ENCODE data around the gene CSNK1A1L.

The CSNK1A1L gene

GRCh38 chr13:37127691-37128241 is 22.3 kb upstream of the CSNK1A1L start:
- H3K9me3 ChIP-seq (ENCODE audit: insufficient read depth, low read length): no peaks in the 10 kb centered on the region
- no peaks in the 10 kb centered on the region for H4K20me1 ChIP-seq (ENCODE audit: insufficient read depth, low read length)
- no peaks in the 10 kb centered on the region for H3K4me1 ChIP-seq (ENCODE audit: low read length)
- TF ChIP-seq CTCF (IDR thresholded peaks at IDR 0.05; ENCODE audit: low read depth, low read length): no peak
- no peak for TF ChIP-seq EZH2phosphoT487 (IDR thresholded peaks at IDR 0.05; ENCODE audit: low read depth)
- no peaks in the 10 kb centered on the region for H3K27me3 ChIP-seq (ENCODE audit: low read depth, low read length)
- no peak overlapping the region for H3K4me3 ChIP-seq (ENCODE audit: low read length)
- H3K79me2 ChIP-seq (ENCODE audit: low read length): no peaks in the 10 kb centered on the region
- no peak overlapping the region for H3K4me2 ChIP-seq (ENCODE audit: low read length)
- no peak overlapping the region for H3K9ac ChIP-seq (ENCODE audit: low read length)
- H3K36me3 ChIP-seq (replicated peaks; ENCODE audit: low read depth, low read length): no peaks in the 10 kb centered on the region
- H2AFZ ChIP-seq (ENCODE audit: low read depth, low read length): no peak overlapping the region
- H3K27ac ChIP-seq (ENCODE audit: low read length): no peak overlapping the region

- Histone ChIP-seq H4K20me1 (ENCODE audit: insufficient read depth, low read length) (no peaks in the 10 kb centered on the region), H3K27me3 (ENCODE audit: low read depth, low read length) (no peaks in the 10 kb centered on the region), H3K79me2 (ENCODE audit: low read length) (no peaks in the 10 kb centered on the region), H3K9me3 (ENCODE audit: insufficient read depth, low read length) (no peaks in the 10 kb centered on the region), H3K4me1 (ENCODE audit: low read length) (no peaks in the 10 kb centered on the region), H2AFZ (ENCODE audit: low read depth, low read length) (no peak overlapping the region), H3K9ac (ENCODE audit: low read length) (no peak overlapping the region), H3K4me3 (ENCODE audit: low read length) (no peak overlapping the region), H3K27ac (ENCODE audit: low read length) (no peak overlapping the region), H3K4me2 (ENCODE audit: low read length) (no peak overlapping the region), H3K36me3 (replicated peaks; ENCODE audit: low read depth, low read length) (no peaks in the 10 kb centered on the region)
- TF ChIP-seq EZH2phosphoT487 (IDR thresholded peaks at IDR 0.05; ENCODE audit: low read depth) (no peak), CTCF (IDR thresholded peaks at IDR 0.05; ENCODE audit: low read depth, low read length) (no peak)
Measured at GRCh38 chr13:37123337-37123736, 17.9 kb upstream of the CSNK1A1L start.

- Histone ChIP-seq H3K9ac (ENCODE audit: low read length) (no peak overlapping the region), H3K36me3 (replicated peaks; ENCODE audit: low read depth, low read length) (no peaks in the 10 kb centered on the region), H3K4me1 (ENCODE audit: low read length) (no peaks in the 10 kb centered on the region; the same call in 1 of the 2 replicates), H3K27me3 (ENCODE audit: low read depth, low read length) (no peaks in the 10 kb centered on the region), H3K27ac (ENCODE audit: low read length) (no peak overlapping the region), H4K20me1 (ENCODE audit: insufficient read depth, low read length) (no peaks in the 10 kb centered on the region), H2AFZ (ENCODE audit: low read depth, low read length) (no peak overlapping the region), H3K4me3 (ENCODE audit: low read length) (no peak overlapping the region), H3K79me2 (ENCODE audit: low read length) (no peaks in the 10 kb centered on the region), H3K9me3 (ENCODE audit: insufficient read depth, low read length) (no peaks in the 10 kb centered on the region), H3K4me2 (ENCODE audit: low read length) (no peak overlapping the region)
- TF ChIP-seq EZH2phosphoT487 (IDR thresholded peaks at IDR 0.05; ENCODE audit: low read depth): no peak
- no peak for TF ChIP-seq CTCF (IDR thresholded peaks at IDR 0.05; ENCODE audit: low read depth, low read length)
Measured at GRCh38 chr13:37118016-37118415, 12.6 kb upstream of the CSNK1A1L start.

- H3K9ac ChIP-seq (ENCODE audit: low read length): no peak overlapping the region
- H3K4me3 ChIP-seq (ENCODE audit: low read length): no peak overlapping the region
- H3K4me2 ChIP-seq (ENCODE audit: low read length): no peak overlapping the region
Measured at GRCh38 chr13:37114250-37114649, 8.8 kb upstream of the CSNK1A1L start.

More at GRCh38 chr13:37114250-37114649, 8.8 kb upstream of the CSNK1A1L start:
- H4K20me1 ChIP-seq (ENCODE audit: insufficient read depth, low read length): no peaks in the 10 kb centered on the region
- H3K27ac ChIP-seq (ENCODE audit: low read length): no peak overlapping the region
- H3K4me1 ChIP-seq (ENCODE audit: low read length): no peaks in the 10 kb centered on the region; the same call in 1 of the 2 replicates
- H3K27me3 ChIP-seq (ENCODE audit: low read depth, low read length): no peaks in the 10 kb centered on the region
- H3K9me3 ChIP-seq (ENCODE audit: insufficient read depth, low read length): no peaks in the 10 kb centered on the region
- TF ChIP-seq EZH2phosphoT487 (IDR thresholded peaks at IDR 0.05; ENCODE audit: low read depth) (no peak), CTCF (IDR thresholded peaks at IDR 0.05; ENCODE audit: low read depth, low read length) (no peak)
- H3K79me2 ChIP-seq (ENCODE audit: low read length): no peaks in the 10 kb centered on the region
- no peak overlapping the region for H2AFZ ChIP-seq (ENCODE audit: low read depth, low read length)
- H3K36me3 ChIP-seq (replicated peaks; ENCODE audit: low read depth, low read length): no peaks in the 10 kb centered on the region

All from OCI-LY3 (cell line).